GM12891 (cell line): ENCODE measurements around the gene PIP5K1C.

Experiments
- POLR2A ChIP-seq: IDR thresholded peaks from 2 replicates; pipeline ENCODE4 v1.6.1; 2011; ENCODE audit warnings: low read depth, low read length, control low read depth
- POLR2AphosphoS5 ChIP-seq: IDR thresholded peaks from 2 replicates; pipeline ENCODE4 v1.6.1; 2011; ENCODE audit warnings: low read depth, low read length, control low read depth
- SPI1 ChIP-seq: IDR thresholded peaks from 2 replicates; pipeline ENCODE4 v1.6.1; 2011; ENCODE audit warnings: low read depth, low read length, control low read depth
- TAF1 ChIP-seq: IDR thresholded peaks from 2 replicates; pipeline ENCODE4 v1.6.1; 2011; ENCODE audit warnings: low read depth, low read length, control low read depth

- TF ChIP-seq POLR2AphosphoS5 (no peak), POLR2A (no peak), TAF1 (no peak), SPI1 (no peak)
Observed at GRCh38 chr19:3604227-3604986, 95.9 kb downstream of the PIP5K1C start.
